ENCODE data around the gene MAP4.

DNA sequence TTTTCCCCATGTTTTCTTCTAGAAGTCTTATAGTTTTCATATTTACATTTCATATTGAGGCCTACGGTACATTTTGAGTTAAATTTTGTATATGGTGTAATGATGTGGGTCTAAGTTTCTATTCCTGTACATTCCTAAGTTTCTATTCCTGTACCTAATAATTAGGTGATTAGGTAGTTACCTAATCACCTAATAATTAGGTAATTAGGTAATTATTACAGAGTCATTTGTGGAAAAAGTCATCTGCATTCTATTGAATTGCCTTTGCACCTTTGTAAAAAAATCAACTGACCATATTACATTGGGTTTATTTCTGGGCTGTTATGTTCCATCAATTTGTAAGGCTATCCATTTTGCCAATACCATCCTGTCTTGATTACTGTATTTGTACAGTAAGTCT, 37.1 kb downstream of the MAP4 start:
- no peak for TF ChIP-seq YY1 (IDR thresholded peaks at IDR 0.05; ENCODE audit: insufficient read depth, insufficient read length)
- no peak for TF ChIP-seq ZNF274 (IDR thresholded peaks at IDR 0.05; ENCODE audit: low read depth, low read length)
- no peak for TF ChIP-seq SUZ12 (IDR thresholded peaks at IDR 0.05; ENCODE audit: extremely low read depth, insufficient read depth, insufficient read length)

All from NT2/D1 (cell line).